NCI-H526 (cell line): ENCODE results near the gene FAM131B.
A peak's percentile ranks its signal among the peaks of the same experiment; 100 is the strongest.
"Not testable (repeated sequence)": the region's sequence is repeated elsewhere in the genome, so short reads cannot be mapped to it uniquely, and the experiment has no call there.

Experiments
- DNase-seq, 2 experiments: peaks; one replicate each; lab custom pipeline; 2025; lab: John Stamatoyannopoulos, UW

Gene FAM131B

GRCh38 chr7:143362131-143363015 lies at the start of gene FAM131B:
Gene FAM131B (minus strand): TSS chr7:143362713. CDS start chr7:143362603, 110 bp downstream.
- DNase-seq = peak in 1 of 2 experiments; percentile 47

GRCh38 chr7:143411976-143412708 lies 49.6 kb upstream of the FAM131B start:
- DNase-seq = no peak

- DNase-seq = peak in 1 of 2 experiments; percentile 35
Observed at GRCh38 chr7:143410521-143411004, 48.0 kb upstream of the FAM131B start.

GRCh38 chr7:143408686-143409561 lies 46.4 kb upstream of the FAM131B start, which contains the start of gene EPHA1:
Gene EPHA1 (minus strand): TSS chr7:143408856. CDS start chr7:143408805, 51 bp downstream.
- DNase-seq = peak; percentile 83 to 91

- DNase-seq = peak in 1 of 2 experiments; percentile 41
Observed at GRCh38 chr7:143408252-143408685, 45.8 kb upstream of the FAM131B start.

- DNase-seq = no peak
Observed at GRCh38 chr7:143407287-143408251, 45.1 kb upstream of the FAM131B start.

- DNase-seq = no peak
Observed at GRCh38 chr7:143406002-143406357, 43.5 kb upstream of the FAM131B start.

- no peak for DNase-seq
Observed at GRCh38 chr7:143405173-143406001, 42.9 kb upstream of the FAM131B start.

GRCh38 chr7:143402233-143402632 lies 39.7 kb upstream of the FAM131B start:
- DNase-seq = not testable (repeated sequence)

- DNase-seq = no peak
Observed at GRCh38 chr7:143401265-143401664, 38.8 kb upstream of the FAM131B start.

GRCh38 chr7:143399642-143400041 lies 37.1 kb upstream of the FAM131B start:
- no peak for DNase-seq

- no peak for DNase-seq
Observed at GRCh38 chr7:143399151-143399550, 36.6 kb upstream of the FAM131B start.

GRCh38 chr7:143398616-143399015 lies 36.1 kb upstream of the FAM131B start:
- DNase-seq = no peak

GRCh38 chr7:143397710-143398530 lies 35.4 kb upstream of the FAM131B start:
- no peak for DNase-seq

- DNase-seq = no peak
Observed at GRCh38 chr7:143396625-143397556, 34.4 kb upstream of the FAM131B start.

GRCh38 chr7:143396182-143396581 lies 33.7 kb upstream of the FAM131B start:
- no peak for DNase-seq
